Kidney (tissue), 14 donors: ENCODE measurements around the gene THAP4. TPM values are rescaled to one million over a fixed set of nuclear protein-coding genes. Genes with fewer than 3 reads are reported as not detected.
A peak's percentile ranks its signal among the peaks of the same experiment; 100 is the strongest.

Experiments used
- DNase-seq, 5 donors: peaks; one replicate each; pipeline ENCODE4 v3.0.0-alpha.2; 2013 to 2020
- FAIRE-seq: peaks from 2 replicates; lab custom pipeline; 2012; peaks lifted over from hg19 to GRCh38; lab: Jason Lieb, UNC
- H3K27ac ChIP-seq, 2 donors: one replicate each; pipeline ENCODE4 v1.7.0; 2013; ENCODE audit warnings: low read depth in 2 of 2, low read length in 2 of 2, inconsistent platforms in 1 of 2
- H3K27me3 ChIP-seq: one replicate; pipeline ENCODE4 v1.7.1; 2013; ENCODE audit warnings: low read length, inconsistent platforms; ENCODE audit not compliant: control insufficient read depth, insufficient read depth
- H3K36me3 ChIP-seq, 3 donors: one replicate each; pipeline versions ENCODE4 v1.7.0 to v1.7.1; 2013; ENCODE audit warnings: low read length in 3 of 3, control low read depth in 1 of 3, inconsistent platforms in 1 of 3; ENCODE audit not compliant: insufficient read depth in 3 of 3, control insufficient read depth in 2 of 3
- H3K4me1 ChIP-seq, 3 donors: one replicate each; pipeline versions ENCODE4 v1.7.0 to v1.7.1; 2013; ENCODE audit warnings: low read length in 3 of 3, inconsistent platforms in 1 of 3, low read depth in 1 of 3; ENCODE audit not compliant: control insufficient read depth in 2 of 3, insufficient read depth in 2 of 3
- H3K4me3 ChIP-seq, 3 donors: one replicate each; pipeline versions ENCODE4 v1.7.0 to v1.8.1; 2013; ENCODE audit warnings: low read length in 3 of 3, control low read depth in 1 of 3, inconsistent platforms in 1 of 3
- H3K9ac ChIP-seq, 3 donors: one replicate each; pipeline versions ENCODE4 v1.7.0 to v1.7.1; 2013; ENCODE audit warnings: low read length in 3 of 3, control low read depth in 1 of 3, inconsistent platforms in 1 of 3
- H3K9me3 ChIP-seq, 3 donors: one replicate each; pipeline versions ENCODE4 v1.7.0 to v1.7.1; 2013; ENCODE audit warnings: low read length in 3 of 3, control low read depth in 1 of 3, inconsistent platforms in 1 of 3; ENCODE audit not compliant: control insufficient read depth in 2 of 3, insufficient read depth in 1 of 3
- intact Hi-C: fragments of 100-400 bp; cut with DNase I; formaldehyde crosslinking; loops from one replicate; pipeline ENCODE4 v1.11.1; 2022
- polyA plus RNA-seq: library from polyadenylated mRNA; stranded (reverse); fragments of 350-450 nt; fragmentation: Illumina TruSeq; extraction: RNeasy Lipid Tissue Mini Kit (QIAGEN cat#74804); gene quantifications from one replicate; pipeline ENCODE4 v1.2.3, GENCODE V29; 2014; ENCODE audit warnings: low read depth, low replicate concordance; ENCODE audit not compliant: insufficient read depth
- total RNA-seq: library from RNA; stranded (reverse); fragmentation: NEBNext Ultra II Directional; extraction: Animal tissue kit (Norgen Biotek cat#: 25700); gene quantifications from one replicate; pipeline ENCODE4 v1.2.1, GENCODE V29; 2021
- TF ChIP-seq, protein P1 (sequence below): IDR thresholded peaks from 3 replicates; pipeline ENCODE4 v1.5.1; 2012; ENCODE audit warnings: mild to moderate bottlenecking, moderate library complexity, borderline replicate concordance; ENCODE audit not compliant: insufficient read depth; ENCODE audit errors: extremely low read depth
- donor health status: control.
- donor health status: control.
- donor health status: control.
- donor health status: control.
- donor health status: control.
- donor health status: DM: yes; HTN: yes; CAD: no.
- donor health status: Normal renal cell carcinoma (clear cell type).

THAP4 gene
- total and polyA plus RNA-seq, 2 donors from 2014 or later = 68.0 to 184 TPM

DNA sequence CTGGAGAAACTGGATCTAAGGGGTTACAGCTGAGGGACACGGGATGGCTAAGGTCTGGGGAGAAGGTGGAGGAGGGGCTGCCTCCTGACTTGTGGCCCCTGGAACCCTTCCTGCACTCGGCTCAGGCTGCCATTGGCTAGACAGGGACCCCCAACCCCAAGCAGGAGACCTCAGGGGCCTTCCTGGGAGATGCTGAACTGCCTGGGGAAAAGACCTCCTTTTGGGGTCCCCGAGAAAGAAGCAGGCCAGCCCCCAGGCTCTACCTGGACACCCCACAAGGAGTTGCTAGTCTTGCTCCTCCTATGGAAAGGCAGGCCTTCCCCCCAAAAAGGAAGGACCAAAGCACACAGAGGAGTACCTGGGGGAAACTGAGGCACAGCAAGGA, 88.5 kb downstream of the THAP4 start:
- H3K27ac ChIP-seq = no peak overlapping the region
- TF ChIP-seq, protein P1, sequence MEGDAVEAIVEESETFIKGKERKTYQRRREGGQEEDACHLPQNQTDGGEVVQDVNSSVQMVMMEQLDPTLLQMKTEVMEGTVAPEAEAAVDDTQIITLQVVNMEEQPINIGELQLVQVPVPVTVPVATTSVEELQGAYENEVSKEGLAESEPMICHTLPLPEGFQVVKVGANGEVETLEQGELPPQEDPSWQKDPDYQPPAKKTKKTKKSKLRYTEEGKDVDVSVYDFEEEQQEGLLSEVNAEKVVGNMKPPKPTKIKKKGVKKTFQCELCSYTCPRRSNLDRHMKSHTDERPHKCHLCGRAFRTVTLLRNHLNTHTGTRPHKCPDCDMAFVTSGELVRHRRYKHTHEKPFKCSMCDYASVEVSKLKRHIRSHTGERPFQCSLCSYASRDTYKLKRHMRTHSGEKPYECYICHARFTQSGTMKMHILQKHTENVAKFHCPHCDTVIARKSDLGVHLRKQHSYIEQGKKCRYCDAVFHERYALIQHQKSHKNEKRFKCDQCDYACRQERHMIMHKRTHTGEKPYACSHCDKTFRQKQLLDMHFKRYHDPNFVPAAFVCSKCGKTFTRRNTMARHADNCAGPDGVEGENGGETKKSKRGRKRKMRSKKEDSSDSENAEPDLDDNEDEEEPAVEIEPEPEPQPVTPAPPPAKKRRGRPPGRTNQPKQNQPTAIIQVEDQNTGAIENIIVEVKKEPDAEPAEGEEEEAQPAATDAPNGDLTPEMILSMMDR = no peak
- H3K36me3 ChIP-seq = no peaks in the 10 kb centered on the region
- no peaks in the 10 kb centered on the region for H3K27me3 ChIP-seq
- intact Hi-C loops = no loop called here
- no peak overlapping the region for H3K9ac ChIP-seq
- no peaks in the 10 kb centered on the region for H3K9me3 ChIP-seq
- H3K4me1 ChIP-seq = peaks cover 0 to 9% (median 3%) of the 10 kb centered on the region in 3 donors
- FAIRE-seq (no peak), DNase-seq (no peak)
- no peak overlapping the region for H3K4me3 ChIP-seq

DNA sequence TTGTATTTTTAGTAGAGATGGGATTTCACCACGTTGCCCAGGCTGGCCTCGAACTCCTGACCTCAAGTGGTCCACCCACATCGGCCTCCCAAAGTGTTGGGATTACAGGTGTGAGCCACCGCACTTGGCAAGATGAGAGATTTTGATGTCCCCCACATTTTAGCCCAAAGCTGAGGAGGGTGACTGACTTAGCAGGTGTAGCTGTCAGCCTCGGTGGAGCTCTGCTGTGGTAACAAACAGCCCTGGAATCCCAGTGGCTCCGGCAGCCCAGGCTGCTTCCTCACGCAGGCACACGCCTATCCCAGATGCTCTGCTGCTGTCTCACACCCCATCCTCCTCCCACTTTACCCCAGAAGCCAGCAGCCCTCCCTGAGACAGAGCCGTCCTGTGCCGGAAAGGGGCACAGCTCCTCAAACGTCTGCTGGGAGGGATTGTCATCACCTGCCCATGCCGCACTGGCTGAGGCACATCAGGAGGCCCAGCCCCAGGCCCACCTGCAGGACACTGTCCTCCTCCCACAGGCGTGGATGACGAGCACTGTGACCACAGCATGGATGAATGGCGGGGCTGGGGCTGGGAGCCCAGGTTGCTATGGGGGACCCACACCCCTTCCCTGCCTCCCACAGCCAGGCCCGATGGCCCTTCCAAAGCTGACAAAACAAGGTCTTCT, 89.0 kb downstream of the THAP4 start:
- Histone ChIP-seq H3K9me3 (no peaks in the 10 kb centered on the region), H3K27me3 (no peaks in the 10 kb centered on the region), H3K4me3 (no peak overlapping the region), H3K27ac (no peak overlapping the region), H3K9ac (no peak overlapping the region), H3K4me1 (peaks cover 0 to 9% (median 3%) of the 10 kb centered on the region in 3 donors), H3K36me3 (no peaks in the 10 kb centered on the region)
- DNase-seq (peak in 1 of 5 donors; percentile 58), FAIRE-seq (no peak)
- intact Hi-C loops = no loop called here
- TF ChIP-seq, protein P1 = no peak

DNA sequence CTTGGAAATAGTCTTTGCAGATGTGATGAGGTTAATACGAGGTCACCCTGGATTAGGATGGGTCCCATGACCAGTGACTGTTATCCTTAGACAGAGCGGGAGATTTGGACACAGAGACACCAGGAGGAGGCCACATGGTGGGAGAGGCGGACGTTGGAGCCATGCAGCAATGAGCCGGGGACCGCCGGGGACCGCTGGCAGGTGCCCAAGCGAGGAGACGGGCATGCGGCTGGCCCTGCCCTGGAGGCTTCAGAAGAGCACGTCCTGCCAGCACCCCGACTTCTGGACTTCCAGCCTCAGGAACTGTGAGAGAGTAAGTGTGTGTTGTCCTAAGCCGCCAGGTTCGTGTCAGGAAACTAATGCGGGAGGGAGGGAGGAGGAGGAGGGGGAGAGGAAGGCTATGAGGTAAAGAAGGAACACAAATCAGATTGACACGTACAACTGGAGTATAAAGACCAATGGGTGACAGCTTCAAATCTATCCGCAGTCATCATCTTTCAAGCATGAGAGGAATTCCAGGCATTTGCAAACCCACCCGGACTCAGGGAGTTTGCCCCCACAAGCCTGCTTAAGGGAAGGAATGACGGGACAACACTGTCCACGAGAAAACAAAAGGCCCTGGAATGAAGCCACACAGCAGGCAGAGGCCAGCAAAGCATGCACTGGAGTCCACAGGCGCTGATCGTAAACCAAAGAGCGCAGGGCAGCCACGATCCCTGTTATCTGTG, 90.0 kb downstream of the THAP4 start:
- Histone ChIP-seq H3K36me3 (no peaks in the 10 kb centered on the region), H3K9me3 (no peaks in the 10 kb centered on the region), H3K4me1 (peaks cover 0 to 9% (median 3%) of the 10 kb centered on the region in 3 donors), H3K27me3 (peaks cover 2% of the 10 kb centered on the region), H3K4me3 (no peak overlapping the region), H3K9ac (no peak overlapping the region), H3K27ac (no peak overlapping the region)
- no peak for FAIRE-seq
- intact Hi-C loops = no loop called here
- TF ChIP-seq, protein P1 = no peak
- peak in 4 of 5 donors; percentile 62 to 89 (median 76) for DNase-seq
